NCI-H2196 (cell line): ENCODE measurements around the gene TBC1D5.
A peak's percentile ranks its signal among the peaks of the same experiment; 100 is the strongest.
"Not testable (repeated sequence)": the region's sequence is repeated elsewhere in the genome, so short reads cannot be mapped to it uniquely, and the experiment has no call there.

Experiments used
- DNase-seq: peaks from one replicate; lab custom pipeline; 2025; ENCODE audit not compliant: unreplicated experiment; lab: John Stamatoyannopoulos, UW

Gene TBC1D5

GRCh38 chr3:17648630-17649355, 93.6 kb downstream of the TBC1D5 start:
- not testable (repeated sequence) for DNase-seq

- peak; percentile 17 for DNase-seq
Measured at GRCh38 chr3:17645074-17645698, 97.2 kb downstream of the TBC1D5 start.

- DNase-seq, result no peak
Measured at GRCh38 chr3:17643691-17644090, 98.7 kb downstream of the TBC1D5 start.

GRCh38 chr3:17642474-17642873, 100.0 kb downstream of the TBC1D5 start:
- DNase-seq, result no peak

GRCh38 chr3:17640466-17640865, 102.0 kb downstream of the TBC1D5 start:
- DNase-seq, result no peak

GRCh38 chr3:17639765-17640164, 102.7 kb downstream of the TBC1D5 start:
- DNase-seq, result no peak

GRCh38 chr3:17639257-17639656, 103.2 kb downstream of the TBC1D5 start:
- no peak for DNase-seq

- DNase-seq, result no peak
Measured at GRCh38 chr3:17638356-17638755, 104.1 kb downstream of the TBC1D5 start.

GRCh38 chr3:17635675-17636074, 106.8 kb downstream of the TBC1D5 start:
- not testable (repeated sequence) for DNase-seq

GRCh38 chr3:17634964-17635363, 107.5 kb downstream of the TBC1D5 start:
- DNase-seq, result no peak

- no peak for DNase-seq
Measured at GRCh38 chr3:17634201-17634600, 108.2 kb downstream of the TBC1D5 start.

- DNase-seq, result no peak
Measured at GRCh38 chr3:17632401-17633100, 109.9 kb downstream of the TBC1D5 start.

- DNase-seq, result no peak
Measured at GRCh38 chr3:17631609-17632008, 110.8 kb downstream of the TBC1D5 start.

- no peak for DNase-seq
Measured at GRCh38 chr3:17629400-17629799, 113.0 kb downstream of the TBC1D5 start.

GRCh38 chr3:17626395-17626794, 116.0 kb downstream of the TBC1D5 start:
- no peak for DNase-seq

GRCh38 chr3:17625133-17625532, 117.3 kb downstream of the TBC1D5 start:
- DNase-seq, result no peak

- DNase-seq, result no peak
Measured at GRCh38 chr3:17623464-17623863, 119.0 kb downstream of the TBC1D5 start.

- no peak for DNase-seq
Measured at GRCh38 chr3:17619968-17620367, 122.5 kb downstream of the TBC1D5 start.

GRCh38 chr3:17613017-17613416, 129.4 kb downstream of the TBC1D5 start:
- not testable (repeated sequence) for DNase-seq

- no peak for DNase-seq
Measured at GRCh38 chr3:17607905-17608304, 134.5 kb downstream of the TBC1D5 start.

GRCh38 chr3:17605934-17606333, 136.5 kb downstream of the TBC1D5 start:
- no peak for DNase-seq

- DNase-seq, result no peak
Measured at GRCh38 chr3:17605032-17605431, 137.4 kb downstream of the TBC1D5 start.
